Measurements from ENCODE around the gene ABCG4. TPM values are rescaled to one million over a fixed set of nuclear protein-coding genes. Genes with fewer than 3 reads are reported as not detected.

The ABCG4 gene
- total RNA-seq, 1 experiment from 2014 or later: 1.9 TPM

DNA sequence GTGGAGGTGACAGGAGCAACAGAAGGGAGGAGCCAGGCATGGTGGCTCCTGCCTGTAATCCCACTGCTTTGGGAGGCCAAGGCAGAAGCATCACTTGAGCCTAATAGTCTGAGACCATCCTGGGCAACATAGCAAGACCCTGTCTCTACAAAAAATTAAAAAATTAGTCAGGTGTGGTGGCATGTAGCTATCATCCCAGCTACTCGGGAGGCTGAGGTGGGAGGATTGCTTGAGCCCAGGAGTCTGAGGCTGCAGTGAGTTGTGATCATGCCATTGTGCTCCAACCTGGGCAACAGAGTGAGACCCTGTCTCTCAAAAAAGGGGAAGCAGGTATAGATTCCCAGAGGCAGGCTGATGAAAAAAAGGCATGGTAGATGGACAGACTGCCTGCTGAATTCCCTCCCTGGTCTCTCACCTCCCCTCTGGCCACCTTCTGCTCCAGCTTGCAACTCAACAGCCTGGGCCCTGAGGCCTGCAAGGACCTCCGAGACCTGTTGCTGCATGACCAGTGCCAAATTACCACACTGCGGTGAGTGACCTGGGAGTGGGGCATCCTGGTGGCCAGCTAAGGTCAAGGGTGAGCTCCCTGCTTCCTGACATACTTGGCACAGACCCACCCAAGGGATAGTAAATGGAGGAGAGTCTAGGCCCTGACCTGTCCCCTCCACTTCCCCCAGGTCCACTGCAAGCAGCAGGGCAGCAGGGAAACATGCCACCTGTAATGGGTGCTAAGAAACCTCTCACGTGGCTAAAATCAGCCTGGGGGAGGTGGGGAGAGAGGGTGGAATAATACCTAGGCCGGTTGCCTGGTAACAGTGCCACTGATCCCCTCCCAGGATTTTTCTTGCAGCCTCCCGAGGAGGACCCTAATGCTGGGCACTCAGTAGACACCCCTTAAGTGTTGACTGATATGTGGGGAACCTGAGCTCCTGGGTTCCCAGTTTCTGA is 32.2 kb downstream of the ABCG4 start:
- Histone ChIP-seq H3K79me2 (ENCODE audit: insufficient read depth, low read length) (no peaks in the 10 kb centered on the region), H3K4me2 (ENCODE audit: low read length) (no peak overlapping the region), H3K4me3 (replicated peaks in 1 of 2; ENCODE audit: low read depth in 1 of 2, low read length in 2 of 2) (no peak overlapping the region), H3K27me3 (ENCODE audit: insufficient read depth, low read length) (no peaks in the 10 kb centered on the region), H3K9ac (ENCODE audit: low read length) (no peak overlapping the region), H4K20me1 (ENCODE audit: insufficient read depth) (no peaks in the 10 kb centered on the region), H2AFZ (ENCODE audit: low read depth, low read length, poor library complexity, severe bottlenecking) (no peak overlapping the region), H3K27ac (ENCODE audit: low read depth, low read length) (no peak overlapping the region), H3K4me1 (ENCODE audit: control insufficient read depth in 1 of 2, insufficient read depth in 2 of 2, low read length in 2 of 2) (peaks cover 0 to under 1% of the 10 kb centered on the region in 2 experiments; a peak in 3 of 4 replicates), H3K36me3 (ENCODE audit: control insufficient read depth in 1 of 2, insufficient read depth in 2 of 2, low read length in 2 of 2) (no peaks in the 10 kb centered on the region; a peak in 1 of 4 replicates), H3K9me2 (ENCODE audit: insufficient read depth) (no peaks in the 10 kb centered on the region), H3K9me3 (ENCODE audit: control insufficient read depth in 1 of 2, insufficient read depth in 1 of 2, low read depth in 1 of 2, low read length in 2 of 2) (no peaks in the 10 kb centered on the region)
- POLR2A ChIA-PET: no interaction called here
- no peak for ATAC-seq
- DNase-seq (ENCODE audit: low read depth, low spot score): no peak
- no peak for TF ChIP-seq MAX (IDR thresholded peaks at IDR 0.05)
- no peak for TF ChIP-seq EZH2 (IDR thresholded peaks at IDR 0.05)
- RAD21 ChIA-PET (ENCODE audit: low non-redundant PET in 1 of 2, low total read pairs in 2 of 2, uncharacterized antibody in 2 of 2, unreplicated experiment in 2 of 2): no interaction called here
- CTCF ChIA-PET: no interaction called here
- no TSS peak for BruUV-seq (replicated peaks)
- intact Hi-C loops (cut with micrococcal nuclease): no loop called here

- CTCF ChIA-PET: no interaction called here
- no peak for TF ChIP-seq EZH2 (IDR thresholded peaks at IDR 0.05)
- no peak for TF ChIP-seq ZFX (IDR thresholded peaks at IDR 0.05)
- no peak for TF ChIP-seq CBX3 (IDR thresholded peaks at IDR 0.05; ENCODE audit: low read depth)
- TF ChIP-seq, protein P1, sequence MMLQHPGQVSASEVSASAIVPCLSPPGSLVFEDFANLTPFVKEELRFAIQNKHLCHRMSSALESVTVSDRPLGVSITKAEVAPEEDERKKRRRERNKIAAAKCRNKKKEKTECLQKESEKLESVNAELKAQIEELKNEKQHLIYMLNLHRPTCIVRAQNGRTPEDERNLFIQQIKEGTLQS (IDR thresholded peaks at IDR 0.05): no peak
- no peak for TF ChIP-seq MAX (IDR thresholded peaks at IDR 0.05)
- no peak for TF ChIP-seq EGR1 (IDR thresholded peaks at IDR 0.05; ENCODE audit: low read depth)
- no peak for TF ChIP-seq SIN3A (IDR thresholded peaks at IDR 0.05; ENCODE audit: low read depth)
- TF ChIP-seq POLR2A (IDR thresholded peaks at IDR 0.05; ENCODE audit: borderline replicate concordance, extremely low read depth, insufficient read depth, insufficient read length): no peak
- TF ChIP-seq JUND (IDR thresholded peaks at IDR 0.05): no peak
- no peak for TF ChIP-seq SP1 (IDR thresholded peaks at IDR 0.05; ENCODE audit: low read depth)
- TF ChIP-seq ZNF274 (IDR thresholded peaks at IDR 0.05; ENCODE audit: low read depth, low read length): no peak
- TF ChIP-seq EZH2phosphoT487 (IDR thresholded peaks at IDR 0.05; ENCODE audit: borderline replicate concordance): no peak
- TF ChIP-seq ELF1 (IDR thresholded peaks at IDR 0.05; ENCODE audit: borderline replicate concordance, low read depth): no peak
- no peak for TF ChIP-seq RAD21 (IDR thresholded peaks at IDR 0.05; ENCODE audit: low read depth)
- TF ChIP-seq CEBPB (IDR thresholded peaks at IDR 0.05; ENCODE audit: low read depth): no peak
Measured at GRCh38 chr11:119181677-119182412, 33.0 kb downstream of the ABCG4 start.

More at GRCh38 chr11:119181677-119182412, 33.0 kb downstream of the ABCG4 start:
- H4K20me1 ChIP-seq (ENCODE audit: insufficient read depth): no peaks in the 10 kb centered on the region
- DNase-seq (ENCODE audit: low read depth, low spot score) (no peak), ATAC-seq (no peak)
- H3K9me2 ChIP-seq (ENCODE audit: insufficient read depth): no peaks in the 10 kb centered on the region
- H3K4me1 ChIP-seq (ENCODE audit: control insufficient read depth in 1 of 2, insufficient read depth in 2 of 2, low read length in 2 of 2): no peaks in the 10 kb centered on the region; a peak in 1 of 4 replicates
- BruUV-seq (replicated peaks): no TSS peak
- no peaks in the 10 kb centered on the region for H3K9me3 ChIP-seq (ENCODE audit: control insufficient read depth in 1 of 2, insufficient read depth in 1 of 2, low read depth in 1 of 2, low read length in 2 of 2)
- ChIA-PET POLR2A (no interaction called here), RAD21 (ENCODE audit: low non-redundant PET in 1 of 2, low total read pairs in 2 of 2, uncharacterized antibody in 2 of 2, unreplicated experiment in 2 of 2) (no interaction called here)
- intact Hi-C loops (cut with micrococcal nuclease): no loop called here
- H3K9ac ChIP-seq (ENCODE audit: low read length): no peak overlapping the region
- H3K27me3 ChIP-seq (ENCODE audit: insufficient read depth, low read length): no peaks in the 10 kb centered on the region
- H3K27ac ChIP-seq (ENCODE audit: low read depth, low read length): no peak overlapping the region
- no peak overlapping the region for H2AFZ ChIP-seq (ENCODE audit: low read depth, low read length, poor library complexity, severe bottlenecking)
- H3K36me3 ChIP-seq (ENCODE audit: control insufficient read depth in 1 of 2, insufficient read depth in 2 of 2, low read length in 2 of 2): no peaks in the 10 kb centered on the region; a peak in 1 of 4 replicates
- no peaks in the 10 kb centered on the region for H3K79me2 ChIP-seq (ENCODE audit: insufficient read depth, low read length)
- H3K4me3 ChIP-seq (replicated peaks in 1 of 2; ENCODE audit: low read depth in 1 of 2, low read length in 2 of 2): no peak overlapping the region
- H3K4me2 ChIP-seq (ENCODE audit: low read length): no peak overlapping the region
